C4-2B (cell line): Measurements from ENCODE around the gene DSCAM.

Source experiments
- ZFX ChIP-seq: fragments of 450-650 bp; IDR thresholded peaks from 2 replicates; pipeline ENCODE4 v1.6.1; 2017
- TF ChIP-seq, protein P1 (sequence below): fragments of 450-650 bp; conservative IDR thresholded peaks from 2 replicates; pipeline ENCODE4 v1.5.1; 2017; ENCODE audit warnings: mild to moderate bottlenecking

DNA sequence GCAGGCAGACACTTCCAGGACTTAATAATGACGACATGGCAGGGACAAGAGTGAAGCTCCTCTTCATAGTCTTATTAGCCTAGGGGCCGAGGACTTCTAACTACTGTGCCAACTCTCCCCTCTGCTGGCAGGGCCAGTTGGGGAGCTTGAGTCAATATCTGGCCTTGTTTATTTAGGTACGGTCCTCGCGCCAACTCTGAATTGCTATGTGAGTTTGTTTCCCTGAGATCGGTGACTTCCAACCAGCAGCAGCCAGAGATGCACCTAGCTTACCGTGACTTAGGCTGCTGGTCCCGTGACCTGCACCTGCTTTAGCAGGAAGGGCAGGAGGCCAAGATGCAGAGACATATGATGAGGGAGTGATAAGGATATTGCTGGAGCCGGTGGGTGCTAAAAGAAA, 528.6 kb downstream of the DSCAM start:
- TF ChIP-seq, protein P1, sequence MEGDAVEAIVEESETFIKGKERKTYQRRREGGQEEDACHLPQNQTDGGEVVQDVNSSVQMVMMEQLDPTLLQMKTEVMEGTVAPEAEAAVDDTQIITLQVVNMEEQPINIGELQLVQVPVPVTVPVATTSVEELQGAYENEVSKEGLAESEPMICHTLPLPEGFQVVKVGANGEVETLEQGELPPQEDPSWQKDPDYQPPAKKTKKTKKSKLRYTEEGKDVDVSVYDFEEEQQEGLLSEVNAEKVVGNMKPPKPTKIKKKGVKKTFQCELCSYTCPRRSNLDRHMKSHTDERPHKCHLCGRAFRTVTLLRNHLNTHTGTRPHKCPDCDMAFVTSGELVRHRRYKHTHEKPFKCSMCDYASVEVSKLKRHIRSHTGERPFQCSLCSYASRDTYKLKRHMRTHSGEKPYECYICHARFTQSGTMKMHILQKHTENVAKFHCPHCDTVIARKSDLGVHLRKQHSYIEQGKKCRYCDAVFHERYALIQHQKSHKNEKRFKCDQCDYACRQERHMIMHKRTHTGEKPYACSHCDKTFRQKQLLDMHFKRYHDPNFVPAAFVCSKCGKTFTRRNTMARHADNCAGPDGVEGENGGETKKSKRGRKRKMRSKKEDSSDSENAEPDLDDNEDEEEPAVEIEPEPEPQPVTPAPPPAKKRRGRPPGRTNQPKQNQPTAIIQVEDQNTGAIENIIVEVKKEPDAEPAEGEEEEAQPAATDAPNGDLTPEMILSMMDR: no peak
- TF ChIP-seq ZFX: no peak
